Activated T-cell treated with anti-CD3 and anti-CD28 coated beads, Interleukin-2, amount 50 U/mL, for 1 hour (primary cell): ENCODE results near the gene CRADD.
"Not testable (repeated sequence)": the region's sequence is repeated elsewhere in the genome, so short reads cannot be mapped to it uniquely, and the experiment has no call there.

Experiments used
- DNase-seq: peaks from one replicate; pipeline ENCODE4 v3.0.0-alpha.2; 2020

The CRADD gene

GRCh38 chr12:93677195-93678064, at the start of gene CRADD:
Gene CRADD (plus strand): TSS chr12:93677375.
- peak; percentile 83 for DNase-seq

- DNase-seq, result no peak
Observed at GRCh38 chr12:93632383-93632782, 44.8 kb upstream of the CRADD start.

GRCh38 chr12:93634416-93634815, 42.8 kb upstream of the CRADD start:
- no peak for DNase-seq

- DNase-seq, result no peak
Observed at GRCh38 chr12:93636708-93637107, 40.5 kb upstream of the CRADD start.

- no peak for DNase-seq
Observed at GRCh38 chr12:93638095-93638494, 39.1 kb upstream of the CRADD start.

GRCh38 chr12:93638954-93639353, 38.2 kb upstream of the CRADD start:
- DNase-seq, result no peak

- DNase-seq, result no peak
Observed at GRCh38 chr12:93639406-93639805, 37.8 kb upstream of the CRADD start.

GRCh38 chr12:93641380-93641779, 35.8 kb upstream of the CRADD start:
- not testable (repeated sequence) for DNase-seq

- DNase-seq, result no peak
Observed at GRCh38 chr12:93642751-93643150, 34.4 kb upstream of the CRADD start.

- DNase-seq, result no peak
Observed at GRCh38 chr12:93645702-93646101, 31.5 kb upstream of the CRADD start.

GRCh38 chr12:93650626-93651025, 26.5 kb upstream of the CRADD start:
- no peak for DNase-seq

GRCh38 chr12:93653079-93653478, 24.1 kb upstream of the CRADD start:
- DNase-seq, result no peak

GRCh38 chr12:93653712-93654111, 23.5 kb upstream of the CRADD start:
- no peak for DNase-seq

- no peak for DNase-seq
Observed at GRCh38 chr12:93654421-93654820, 22.8 kb upstream of the CRADD start.

GRCh38 chr12:93657071-93657470, 20.1 kb upstream of the CRADD start:
- DNase-seq, result no peak

GRCh38 chr12:93661021-93661420, 16.2 kb upstream of the CRADD start:
- DNase-seq, result no peak

GRCh38 chr12:93663006-93663728, 14.0 kb upstream of the CRADD start:
- DNase-seq, result no peak

GRCh38 chr12:93663729-93664084, 13.5 kb upstream of the CRADD start:
- DNase-seq, result no peak

GRCh38 chr12:93664573-93665138, 12.5 kb upstream of the CRADD start:
- no peak for DNase-seq

- DNase-seq, result no peak
Observed at GRCh38 chr12:93667672-93668071, 9.5 kb upstream of the CRADD start.

- no peak for DNase-seq
Observed at GRCh38 chr12:93668919-93669418, 8.2 kb upstream of the CRADD start.

GRCh38 chr12:93669452-93669851, 7.7 kb upstream of the CRADD start:
- no peak for DNase-seq

- DNase-seq, result no peak
Observed at GRCh38 chr12:93670104-93670503, 7.1 kb upstream of the CRADD start.

- no peak for DNase-seq
Observed at GRCh38 chr12:93671044-93671443, 6.1 kb upstream of the CRADD start.
